NCI-H2171 (cell line): ENCODE data around the gene SLC35G2.
"Not testable (repeated sequence)": the region's sequence is repeated elsewhere in the genome, so short reads cannot be mapped to it uniquely, and the experiment has no call there.

ENCODE experiments used
- DNase-seq: peaks from one replicate; lab custom pipeline; 2025; lab: John Stamatoyannopoulos, UW

The SLC35G2 gene

DNA sequence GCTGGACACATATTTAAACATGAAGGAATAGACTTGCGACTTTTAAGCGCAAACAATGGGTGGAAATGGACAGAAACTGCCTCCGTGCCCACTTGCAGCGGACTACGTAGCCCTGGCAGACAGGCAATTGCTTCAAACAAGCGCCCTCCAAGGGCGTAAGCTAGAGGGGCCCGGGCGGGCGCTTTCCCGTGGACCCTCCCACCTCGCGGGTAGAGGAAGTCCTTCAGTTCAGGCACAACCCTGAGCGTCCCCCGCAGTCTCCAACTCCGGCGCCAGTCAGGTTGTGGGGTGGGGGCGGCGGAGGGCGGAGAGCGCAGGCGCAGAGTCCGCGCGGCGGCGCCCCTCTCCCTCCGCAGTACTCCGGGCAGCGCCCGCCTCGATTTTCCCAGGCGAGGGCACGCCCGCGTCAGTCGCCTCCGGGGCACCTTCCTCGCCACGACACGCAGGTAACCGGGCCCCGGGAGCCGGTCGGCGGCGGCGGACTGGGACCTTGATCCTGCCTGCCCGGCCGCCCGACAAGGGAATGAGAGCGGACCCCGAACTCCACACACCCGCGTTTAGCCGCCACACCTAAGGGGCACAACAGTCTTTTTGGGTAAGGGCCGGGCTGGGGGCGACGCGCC is at the start of gene SLC35G2:
Gene SLC35G2 (plus strand): TSS at position 358 of the 623 bp plus-strand sequence. CDS start 35,335 bp downstream, outside the sequence.
- peak; percentile 25 for DNase-seq

DNA sequence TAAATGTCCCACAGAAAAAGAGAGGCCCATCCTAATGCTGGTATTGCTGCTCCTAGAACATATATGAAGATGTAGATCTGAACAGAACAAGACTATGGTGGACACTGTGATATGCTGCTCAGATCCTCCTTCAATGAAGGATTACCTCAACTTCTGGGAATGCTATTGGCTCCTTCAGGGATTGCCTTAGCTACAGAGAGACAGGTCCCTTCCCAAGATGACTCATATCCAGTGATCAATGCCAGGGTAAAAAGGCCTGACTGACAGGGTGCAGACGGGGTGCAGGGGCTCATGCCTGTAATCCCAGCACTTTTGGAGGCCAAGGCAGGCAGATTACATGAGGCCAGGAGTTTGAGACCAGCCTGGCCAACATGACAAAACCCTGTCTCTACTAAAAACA is 46.2 kb upstream of the SLC35G2 start:
- DNase-seq = no peak

DNA sequence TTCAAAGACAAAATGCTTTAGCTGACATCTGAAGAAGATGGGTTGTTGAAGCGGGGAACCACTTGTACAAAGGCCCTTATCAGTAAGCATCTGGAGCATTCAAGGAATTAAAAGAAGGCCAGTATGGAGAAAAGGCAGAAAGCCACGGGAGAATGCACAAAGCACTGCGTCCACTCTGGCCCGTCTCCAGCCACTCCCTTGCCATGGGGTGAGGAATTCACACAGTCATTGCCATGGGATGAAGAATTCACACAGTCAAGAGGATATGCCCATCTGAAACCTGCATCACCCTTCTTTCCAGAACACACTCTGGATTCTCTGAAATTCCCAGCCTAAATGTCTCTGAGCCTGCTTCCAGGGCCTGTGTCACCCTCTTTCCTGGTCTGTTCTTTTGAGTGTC is 40.1 kb upstream of the SLC35G2 start:
- DNase-seq = no peak

DNA sequence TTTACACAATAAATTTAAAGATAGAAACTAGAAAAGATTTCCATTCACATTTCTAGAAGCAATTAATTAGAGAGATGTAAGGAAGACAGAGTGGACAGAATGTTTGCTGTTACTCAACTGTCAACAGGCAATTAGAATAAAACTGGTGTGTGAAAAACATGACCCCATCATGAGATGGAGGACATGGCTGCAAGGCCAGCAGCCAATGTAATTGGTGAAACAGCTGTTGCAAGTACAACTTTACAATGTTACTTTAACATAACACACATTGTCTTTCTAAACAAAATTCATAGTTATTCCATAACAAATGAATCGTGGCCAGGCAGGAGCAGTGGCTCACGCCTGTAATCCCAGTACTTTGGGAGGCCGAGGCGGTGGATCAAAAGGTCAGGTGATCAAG is 38.2 kb upstream of the SLC35G2 start:
- DNase-seq = no peak

DNA sequence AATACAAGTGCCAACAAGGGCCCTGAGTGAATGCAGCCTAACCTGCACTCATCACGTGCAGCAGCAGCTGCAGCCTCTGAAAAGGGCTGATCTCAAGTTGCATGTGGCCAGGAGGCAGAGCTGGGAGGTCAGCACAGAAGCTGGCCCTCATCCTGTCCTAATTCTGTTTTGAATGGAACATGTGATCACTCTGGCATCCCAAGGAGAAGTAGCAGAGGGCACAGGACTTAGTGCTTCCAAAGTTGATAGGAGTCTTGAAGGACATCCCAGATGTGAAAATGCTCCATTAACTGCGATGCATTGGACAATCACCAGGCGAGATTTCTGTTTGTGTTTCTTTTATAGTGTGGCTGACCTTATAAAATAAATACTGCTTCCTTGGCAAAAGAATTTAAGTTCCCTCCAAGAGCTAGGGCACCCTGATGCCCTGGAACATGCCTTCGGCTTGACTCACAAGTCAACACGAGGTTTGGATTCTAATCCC is 35.2 kb upstream of the SLC35G2 start:
- no peak for DNase-seq

DNA sequence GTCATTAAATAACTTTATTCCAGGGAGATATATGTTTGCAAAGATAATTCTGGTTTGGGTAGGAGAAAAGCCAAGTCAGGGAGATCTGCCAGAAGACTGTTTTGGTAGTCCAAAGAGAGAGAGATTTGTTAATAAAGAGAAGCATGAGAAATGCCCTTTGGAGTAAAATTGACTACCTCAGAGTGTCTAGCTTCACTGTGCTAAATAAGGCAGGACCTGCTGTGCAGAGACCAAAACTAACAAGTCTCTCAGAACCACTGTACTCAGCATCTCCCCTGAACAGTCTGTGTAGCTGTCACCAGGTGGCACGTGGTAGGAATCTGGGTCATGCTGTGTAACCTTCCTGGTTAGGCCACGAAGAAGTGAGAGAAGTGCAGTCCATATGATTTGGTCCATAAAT is 31.6 kb upstream of the SLC35G2 start:
- DNase-seq = no peak

DNA sequence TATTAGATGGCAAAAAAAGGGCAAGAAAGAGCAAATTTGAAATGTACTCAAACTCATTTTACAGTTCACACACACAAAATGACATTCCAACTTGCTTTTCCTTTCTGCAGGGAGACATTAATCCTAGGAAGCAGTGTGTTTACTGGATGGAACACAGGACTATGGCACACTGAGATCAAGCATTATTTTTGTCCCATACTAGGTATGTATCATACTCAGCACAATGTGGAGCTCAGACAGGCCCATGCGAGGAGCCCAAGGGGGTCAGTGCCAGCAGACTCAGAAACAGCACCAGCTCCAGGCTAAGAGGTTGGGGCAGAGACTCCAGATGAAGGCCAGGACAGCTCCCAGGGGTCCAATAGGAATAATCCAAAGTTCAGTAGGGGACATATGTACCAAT is 30.8 kb upstream of the SLC35G2 start:
- DNase-seq = no peak

DNA sequence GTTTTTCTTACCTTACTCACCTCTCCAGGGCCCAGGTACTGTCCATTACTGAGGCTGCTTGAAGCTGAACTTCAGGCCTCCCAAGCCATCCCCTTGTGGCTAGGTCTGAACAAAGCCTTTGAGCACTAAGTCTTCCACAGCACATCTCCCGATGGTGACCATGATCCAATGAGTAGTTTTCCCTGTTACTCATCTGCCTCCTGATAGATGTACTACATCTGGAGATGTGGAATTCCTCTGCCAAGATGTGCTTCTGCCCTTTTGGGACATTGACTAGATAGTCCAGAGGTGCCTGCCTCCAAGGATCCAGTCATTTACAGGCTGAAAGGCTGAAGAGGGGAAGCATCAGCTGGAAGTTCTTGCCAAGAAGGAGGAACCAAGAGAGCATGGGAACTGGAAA is 28.9 kb upstream of the SLC35G2 start:
- DNase-seq = no peak

DNA sequence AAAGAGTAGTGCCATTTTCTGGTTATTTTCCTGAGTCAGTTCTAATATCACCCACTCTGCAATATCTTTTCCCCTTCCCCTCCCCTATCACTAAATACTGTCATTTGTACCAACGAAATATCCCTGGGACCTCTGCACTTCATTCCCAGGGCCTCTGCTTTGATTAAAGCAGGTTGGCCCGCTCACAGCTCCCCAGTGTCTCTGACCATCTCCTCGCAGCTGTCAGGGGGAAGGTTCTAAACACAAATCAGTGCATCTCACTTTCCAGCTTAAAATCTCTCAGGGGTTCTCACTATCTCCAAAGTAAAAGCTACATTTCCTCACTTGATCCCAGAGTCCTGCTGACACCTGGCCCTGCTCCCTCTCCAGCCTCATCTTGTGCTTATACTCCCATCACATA is 28.1 kb upstream of the SLC35G2 start:
- DNase-seq = no peak

DNA sequence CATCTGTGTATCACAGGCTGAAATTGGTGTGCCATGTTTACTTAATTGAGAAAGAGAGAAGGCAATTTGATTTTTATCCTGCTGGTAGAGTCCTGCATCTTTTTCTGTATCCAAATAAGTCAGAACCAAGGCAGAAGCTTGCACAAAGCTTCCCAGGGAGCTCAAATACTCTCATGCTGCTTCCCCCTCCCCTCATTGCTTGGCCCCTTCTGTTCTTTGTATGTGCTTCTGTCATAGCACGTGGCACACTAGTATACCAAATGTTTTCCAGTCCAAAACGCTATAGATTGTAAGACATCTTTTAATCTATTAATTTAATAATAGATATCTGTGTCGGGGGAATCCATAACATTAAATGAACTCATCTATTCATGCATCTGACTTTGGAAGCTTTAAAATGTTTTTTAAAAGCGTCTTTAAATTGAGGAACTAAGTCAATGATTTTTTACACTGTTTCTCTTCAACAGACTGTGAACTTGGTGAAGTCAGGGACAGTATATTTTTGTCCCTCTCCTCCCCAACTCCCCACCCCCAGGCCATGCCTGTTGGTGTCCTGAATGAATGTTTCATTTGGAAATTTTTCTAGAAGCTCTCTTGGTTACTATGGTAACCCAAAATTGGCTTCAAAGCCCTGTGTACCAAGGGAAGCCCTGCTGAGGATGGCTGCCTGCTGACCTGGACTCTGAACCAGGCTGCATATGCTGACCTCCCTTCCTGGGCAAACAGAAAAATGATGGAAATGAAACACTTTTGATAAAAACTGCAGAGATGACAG is 26.2 kb upstream of the SLC35G2 start:
- no peak for DNase-seq

DNA sequence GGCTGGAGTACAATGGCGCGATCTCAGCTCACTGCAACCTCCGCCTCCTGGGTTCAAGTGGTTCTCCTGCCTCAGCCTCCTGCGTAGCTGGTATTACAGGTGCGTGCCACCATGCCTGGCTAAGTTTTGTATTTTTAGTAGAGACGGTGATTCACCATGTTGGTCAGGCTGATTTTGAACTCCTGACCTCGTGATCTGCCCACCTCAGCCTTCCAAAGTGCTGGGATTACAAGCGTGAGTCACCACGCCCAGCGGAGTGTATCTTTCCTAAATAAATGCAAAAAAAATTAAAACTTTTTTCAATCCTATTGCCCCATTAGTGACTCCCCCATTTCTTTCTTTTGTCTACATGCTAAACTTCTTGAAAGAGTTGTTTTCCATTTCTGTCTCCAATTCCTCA is 17.8 kb upstream of the SLC35G2 start:
- DNase-seq = not testable (repeated sequence)

DNA sequence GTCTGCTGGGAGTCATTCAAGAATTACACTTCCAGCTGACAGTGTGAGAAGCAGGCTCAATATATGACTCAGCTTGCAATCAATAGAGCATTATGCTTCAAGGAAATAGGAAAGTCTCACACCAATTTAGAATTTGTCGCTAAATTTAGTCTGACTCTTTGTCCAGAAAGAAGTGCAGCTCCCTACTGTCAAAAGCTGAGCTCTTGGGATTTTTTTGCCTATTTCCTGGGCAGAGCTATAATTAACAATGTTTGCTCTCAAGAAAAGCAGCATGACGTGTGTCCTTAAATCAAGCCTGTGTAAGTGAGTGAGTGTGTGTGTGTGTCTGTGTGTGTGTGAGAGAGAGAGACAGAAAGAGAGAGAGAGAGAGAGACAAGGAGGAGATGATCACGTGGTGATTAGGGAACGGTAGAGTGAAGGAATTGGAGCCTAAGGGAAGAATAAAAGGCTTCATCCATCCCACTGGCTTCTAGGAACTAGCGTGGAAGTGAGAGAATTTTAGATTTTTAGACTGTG is 16.4 kb upstream of the SLC35G2 start:
- DNase-seq = no peak

DNA sequence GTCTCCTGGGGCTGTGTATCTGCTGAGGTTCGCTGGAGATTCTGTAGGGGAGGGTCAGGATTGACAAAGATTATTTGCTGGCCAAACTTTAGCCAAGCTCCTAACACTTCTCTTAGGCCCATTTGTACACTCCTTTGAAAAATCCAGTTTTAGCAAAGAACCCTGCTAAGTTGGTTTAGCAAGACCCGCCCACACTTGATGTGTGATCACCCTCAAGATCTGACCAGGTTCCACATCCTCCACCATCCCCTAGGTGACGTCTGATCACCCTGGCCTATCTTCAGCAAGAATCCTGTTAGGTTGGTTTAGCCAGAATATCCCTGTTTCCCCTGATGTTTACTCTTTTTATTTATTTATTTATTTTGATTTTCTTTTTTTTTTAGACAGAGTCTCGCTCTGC is 14.8 kb upstream of the SLC35G2 start:
- DNase-seq = no peak

DNA sequence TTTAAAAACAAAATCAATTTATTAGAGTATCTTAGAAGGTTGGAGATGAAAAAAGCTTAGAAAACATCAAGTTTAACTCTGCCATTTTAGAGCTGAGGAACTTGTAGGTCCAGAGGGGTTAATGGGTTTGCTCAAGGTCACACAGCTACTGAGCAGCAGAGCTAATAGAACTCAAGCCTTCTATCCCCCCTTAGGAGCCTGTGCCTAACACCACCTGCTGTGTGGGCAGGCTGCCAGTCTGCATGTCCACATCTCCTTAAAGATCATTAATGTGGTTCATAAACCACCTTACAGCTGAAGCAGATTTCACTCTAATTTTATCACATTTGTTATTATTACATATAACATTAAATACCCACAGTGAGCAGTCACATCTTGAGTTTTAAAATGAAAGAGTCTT is 14.1 kb upstream of the SLC35G2 start:
- no peak for DNase-seq

DNA sequence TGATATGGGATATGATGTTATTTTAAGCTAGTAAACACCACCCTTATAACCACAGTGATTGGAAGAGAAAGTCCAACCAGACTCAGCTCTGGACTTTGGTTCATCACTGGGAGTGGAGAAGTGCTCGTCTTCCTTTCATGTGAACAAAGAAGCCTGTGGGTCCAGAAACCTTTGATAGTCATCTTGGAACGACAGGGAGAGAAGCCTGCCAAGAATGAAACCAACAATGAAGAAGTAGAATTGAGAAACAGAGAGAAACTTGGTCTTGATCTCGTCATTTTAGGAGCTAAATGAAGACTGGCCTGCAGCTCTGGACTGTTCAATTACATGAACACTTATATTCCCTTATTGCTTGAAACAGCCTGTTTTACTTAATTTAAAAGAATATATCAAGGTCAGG is 13.1 kb upstream of the SLC35G2 start:
- DNase-seq = no peak

DNA sequence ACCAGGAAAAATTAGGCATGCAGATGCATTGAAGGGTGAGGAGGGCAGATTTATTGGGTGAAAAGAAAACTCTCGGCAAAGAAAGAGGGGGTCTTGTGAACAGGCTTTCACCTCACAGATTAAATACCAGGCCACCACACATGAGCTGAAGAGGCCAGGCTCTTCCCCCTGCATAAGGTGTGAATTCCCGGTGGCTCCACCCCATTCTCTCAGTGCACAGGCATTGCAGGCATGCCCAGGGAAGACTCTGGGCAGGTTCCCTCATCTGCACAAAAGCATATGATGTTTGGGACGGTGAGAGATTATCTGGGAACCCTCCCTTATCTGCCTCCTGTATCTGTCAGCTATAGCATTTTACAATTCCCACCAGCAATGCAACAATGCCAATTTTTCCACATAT is 7.2 kb upstream of the SLC35G2 start:
- no peak for DNase-seq

DNA sequence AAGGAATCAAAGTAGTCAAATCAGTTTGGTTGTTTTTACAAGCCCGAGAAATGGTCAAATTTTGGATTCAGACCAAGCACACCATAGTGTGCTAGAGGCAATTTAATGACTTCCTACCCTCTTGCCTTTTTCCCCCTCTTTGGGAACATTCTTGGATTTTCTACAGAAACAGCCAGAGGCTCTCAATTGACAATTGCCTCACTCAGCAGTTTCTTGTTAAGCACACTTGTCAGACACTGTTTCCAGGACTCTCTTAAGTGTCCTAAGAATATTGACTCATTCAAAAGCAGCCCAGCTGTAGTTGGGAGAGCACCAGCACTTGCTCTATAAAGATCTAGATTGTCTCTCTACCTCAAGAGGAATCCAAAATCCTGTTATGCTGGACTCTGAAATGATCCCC is 1.5 kb upstream of the SLC35G2 start:
- DNase-seq = no peak

DNA sequence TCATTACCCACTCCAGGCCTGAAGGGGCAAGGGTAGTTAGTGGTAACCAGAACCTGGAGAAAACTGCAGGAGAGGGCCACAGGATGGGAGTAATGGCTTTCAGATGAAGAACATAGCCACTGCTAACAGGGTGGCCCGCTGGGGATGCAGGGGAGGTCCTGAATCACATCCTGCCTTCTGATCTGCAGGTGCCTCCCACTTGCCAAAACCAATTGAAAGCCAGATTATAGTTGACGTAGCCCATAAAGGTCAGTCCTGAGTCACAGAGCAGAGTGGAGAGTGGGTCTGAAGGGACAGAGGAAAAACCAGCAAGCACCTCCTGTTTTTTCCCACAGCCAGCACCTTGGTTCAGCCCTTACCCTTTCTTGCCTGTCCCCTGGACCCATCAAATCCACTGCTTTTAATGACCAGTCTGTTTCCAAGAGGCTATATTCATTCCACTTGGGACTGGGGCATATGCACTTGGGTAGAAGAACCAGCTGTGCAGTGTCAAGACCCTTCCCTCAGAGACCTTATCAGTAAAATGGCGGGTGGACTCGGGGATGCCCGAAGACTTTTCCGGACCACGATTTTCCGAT is 646 bp upstream of the SLC35G2 start:
- no peak for DNase-seq

DNA sequence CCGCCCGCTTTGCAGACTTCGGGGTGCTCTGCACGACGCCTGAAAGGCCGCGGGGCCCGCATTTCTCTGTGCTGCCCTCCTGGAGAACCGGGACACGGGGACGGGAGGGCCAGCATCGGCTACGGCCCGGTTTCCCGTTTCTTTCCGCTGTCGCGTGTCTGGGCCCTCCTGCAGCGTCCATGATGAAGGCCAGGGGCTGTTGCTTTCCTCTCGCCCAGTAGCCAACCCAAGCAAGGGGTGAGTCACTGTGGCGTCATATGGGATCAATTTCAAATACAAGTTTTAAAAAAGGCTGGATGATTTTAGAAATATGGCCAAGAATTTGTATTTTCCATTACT is 435 bp downstream of the SLC35G2 start:
- DNase-seq = no peak

DNA sequence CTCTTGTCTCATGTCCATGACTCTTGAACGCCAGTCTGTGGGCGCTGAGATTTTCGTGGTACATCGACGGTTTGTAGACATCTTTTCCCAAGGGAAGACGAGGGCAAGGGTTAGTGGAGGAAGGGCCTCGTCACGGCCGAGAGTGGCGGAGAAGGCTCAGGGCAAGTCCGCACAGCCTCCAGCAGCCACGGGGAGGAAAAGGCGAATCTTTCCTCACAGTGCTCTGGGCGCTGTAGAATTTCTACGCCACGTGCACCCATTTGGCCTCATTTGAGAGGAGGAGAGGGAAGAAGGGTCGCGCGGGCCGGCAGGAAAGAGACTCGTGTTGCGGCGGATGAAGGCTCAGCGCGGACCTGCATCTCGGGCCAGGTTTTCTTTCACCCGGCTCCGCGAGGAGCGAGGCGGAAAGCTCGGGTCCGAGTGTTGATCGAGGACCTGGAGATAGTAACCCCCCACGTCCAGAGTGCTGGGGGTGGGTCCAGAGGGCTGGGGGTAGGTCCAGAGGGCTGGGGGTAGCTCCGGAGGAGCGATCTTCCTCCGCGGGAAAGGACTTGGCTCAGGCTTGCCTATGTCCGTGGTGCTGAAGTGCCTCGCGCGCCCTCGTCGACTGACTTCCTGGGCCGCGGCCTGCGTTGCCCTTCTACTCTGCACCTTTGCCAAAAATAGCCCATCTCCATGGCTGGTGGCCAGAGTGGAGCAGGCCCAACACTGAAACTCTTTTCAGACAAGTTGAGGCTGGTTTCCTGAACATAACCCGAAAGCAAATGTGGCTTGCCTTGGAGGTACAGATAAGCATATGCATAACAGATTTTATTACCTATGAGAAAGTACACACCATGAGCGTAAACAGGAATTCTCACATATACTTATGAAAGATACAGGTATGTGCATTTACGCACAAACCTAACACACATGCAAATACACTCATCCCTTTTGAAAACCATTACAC is 1.1 kb downstream of the SLC35G2 start:
- peak; percentile 23 for DNase-seq

DNA sequence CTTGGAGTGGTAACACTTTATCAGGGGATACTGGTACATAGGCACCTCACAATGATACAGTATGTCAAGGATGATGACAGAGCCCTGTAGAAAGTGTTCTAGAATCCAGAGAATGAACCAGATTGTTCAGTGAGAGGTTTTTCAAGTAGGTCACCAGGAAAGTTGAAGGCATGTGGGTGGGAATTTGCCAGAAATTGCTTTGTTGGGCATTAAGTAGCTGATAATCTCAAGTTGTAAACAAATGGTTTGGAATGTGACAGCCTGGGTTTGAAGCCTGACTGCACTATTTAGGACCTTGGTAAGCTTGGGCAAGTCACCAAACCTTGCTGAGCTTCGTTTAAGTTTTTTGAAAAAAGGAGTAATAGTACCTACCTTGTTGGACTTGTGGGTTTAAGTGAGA is 12.5 kb downstream of the SLC35G2 start:
- DNase-seq = no peak
